C4-2B (cell line): ENCODE results near the gene OR8K5.

ENCODE experiments used
- CTCF ChIP-seq: fragments of 450-650 bp; conservative IDR thresholded peaks from 2 replicates; pipeline ENCODE4 v1.5.1; 2017; ENCODE audit warnings: mild to moderate bottlenecking
- ZFX ChIP-seq: fragments of 450-650 bp; IDR thresholded peaks from 2 replicates; pipeline ENCODE4 v1.6.1; 2017

DNA sequence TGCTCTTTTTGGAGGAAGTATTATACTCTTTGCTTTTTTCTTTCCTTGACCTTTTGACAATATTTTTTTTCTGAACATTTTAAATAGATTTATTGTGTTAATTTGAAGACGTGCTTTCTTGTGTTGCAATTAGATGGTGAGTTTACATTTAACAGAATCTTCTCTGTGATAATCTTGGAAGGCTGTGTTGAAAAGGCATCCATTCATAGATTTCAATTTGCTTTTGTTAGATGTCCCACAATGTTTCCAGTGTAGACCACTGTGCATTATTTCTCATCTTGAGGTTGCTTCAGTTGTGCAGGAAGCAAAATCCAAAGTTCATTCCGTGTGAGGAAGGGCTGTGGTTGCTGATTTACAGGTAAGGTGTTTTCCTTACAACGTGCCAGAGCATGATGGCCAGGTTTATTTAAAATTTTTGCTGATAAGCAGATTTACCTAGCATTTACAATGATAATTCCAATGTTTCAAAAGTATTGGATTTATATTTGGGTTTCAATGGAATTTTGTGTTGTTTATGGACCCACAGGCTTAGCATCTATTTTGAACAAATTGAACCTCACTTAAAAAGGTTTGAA is 12.2 kb upstream of the OR8K5 start:
- TF ChIP-seq CTCF (no peak), ZFX (no peak)
